Psoas muscle (tissue), 8 donors: ENCODE results near the gene RAPGEF4. TPM values are rescaled to one million over a fixed set of nuclear protein-coding genes. Genes with fewer than 3 reads are reported as not detected.

Experiments
- ATAC-seq, 4 donors: fragments of 200-7000 bp; cut with Tn5 transposase; one replicate each; pipeline ENCODE4 v1.9.1; 2020; ENCODE audit warnings: moderate library complexity in 3 of 4, mild to moderate bottlenecking in 2 of 4
- DNase-seq, 2 donors: peaks; one replicate each; pipeline ENCODE4 v3.0.0-alpha.2; 2020
- H3K27ac ChIP-seq: fragments of 200-600 bp; one replicate; pipeline ENCODE4 v1.8.0; 2022
- H3K27me3 ChIP-seq, 3 donors: fragments of 200-600 bp in 1 of 3; one replicate each; pipeline versions ENCODE4 v1.6.1 to v1.8.0; 2013 to 2022; ENCODE audit warnings: low read length in 2 of 3, mild to moderate bottlenecking in 2 of 3, moderate library complexity in 1 of 3; ENCODE audit not compliant: insufficient read depth in 3 of 3
- H3K36me3 ChIP-seq, 2 donors: fragments of 200-600 bp in 1 of 2; one replicate each; pipeline versions ENCODE4 v1.6.1 to v1.8.0; 2013 to 2022; ENCODE audit warnings: low read depth in 1 of 2, mild to moderate bottlenecking in 1 of 2, moderate library complexity in 1 of 2; ENCODE audit not compliant: insufficient read depth in 1 of 2
- H3K4me1 ChIP-seq: fragments of 200-600 bp; one replicate; pipeline ENCODE4 v1.8.0; 2022
- H3K4me3 ChIP-seq: fragments of 200-600 bp; one replicate; pipeline ENCODE4 v1.8.0; 2022; ENCODE audit warnings: mild to moderate bottlenecking
- H3K9me3 ChIP-seq: fragments of 200-600 bp; one replicate; pipeline ENCODE4 v1.8.0; 2022
- WGBS, 3 donors: extraction: QIAGEN DNeasy Blood & Tissue Kit; methylation state at CpG; one replicate each; pipeline versions ENCODE4 v1.1.6 to v1.1.7; 2013; 5-methylcytosine and 5-hydroxymethylcytosine counted together
- intact Hi-C, 2 donors: fragments of 100-400 bp; cut with DNase I; formaldehyde crosslinking; loops; one replicate each; pipeline versions ENCODE4 v1.11.0 to v1.14.2; 2022
- polyA plus RNA-seq, 3 donors: library from polyadenylated mRNA; stranded (reverse); fragments of 200-250 nt; gene quantifications; one replicate each; pipeline ENCODE4 v1.2.3, GENCODE V29; 2013
- total RNA-seq, 4 donors: library from RNA; stranded (reverse); fragmentation: NEBNext Ultra II Directional in 2 of 4; extraction: Animal tissue kit (Norgen Biotek cat#: 25700) in 2 of 4; gene quantifications; one replicate each; pipeline versions ENCODE4 v1.2.1 to v1.2.4, GENCODE V29; 2021 to 2023
- TF ChIP-seq, protein P1 (sequence below): fragments of 200-600 bp; IDR thresholded peaks from one replicate; pipeline ENCODE4 v1.8.0; 2022; ENCODE audit warnings: antibody characterized with exemption
- donor health status: healthy with polysubstance abuse.
- donor health status: DM: no; HTN: no; CAD: no; lungs with moderate emphysema.
- donor health status: Bipolar disorder and iron deficiency.
- donor health status: healthy.
- donor health status: DM: yes; HTN: yes; CAD: no.
- donor health status: DM: no; HTN: no; CAD: no.
- donor health status: DM: no; HTN: no; CAD: no.
- donor health status: DM: yes; HTN: yes; CAD: no.

Gene RAPGEF4
- total and polyA plus RNA-seq, 7 donors: 0.61 to 2.0 (median 0.92) TPM

GRCh38 chr2:173079973-173080860 lies 344.6 kb downstream of the RAPGEF4 start:
- peak overlapping the region; percentile 47 for H3K27ac ChIP-seq
- intact Hi-C loops: loop anchor here (5.0 kb wide), 2 partner anchors 48 to 132 kb away; no protein-coding TSS in a partner anchor

DNA sequence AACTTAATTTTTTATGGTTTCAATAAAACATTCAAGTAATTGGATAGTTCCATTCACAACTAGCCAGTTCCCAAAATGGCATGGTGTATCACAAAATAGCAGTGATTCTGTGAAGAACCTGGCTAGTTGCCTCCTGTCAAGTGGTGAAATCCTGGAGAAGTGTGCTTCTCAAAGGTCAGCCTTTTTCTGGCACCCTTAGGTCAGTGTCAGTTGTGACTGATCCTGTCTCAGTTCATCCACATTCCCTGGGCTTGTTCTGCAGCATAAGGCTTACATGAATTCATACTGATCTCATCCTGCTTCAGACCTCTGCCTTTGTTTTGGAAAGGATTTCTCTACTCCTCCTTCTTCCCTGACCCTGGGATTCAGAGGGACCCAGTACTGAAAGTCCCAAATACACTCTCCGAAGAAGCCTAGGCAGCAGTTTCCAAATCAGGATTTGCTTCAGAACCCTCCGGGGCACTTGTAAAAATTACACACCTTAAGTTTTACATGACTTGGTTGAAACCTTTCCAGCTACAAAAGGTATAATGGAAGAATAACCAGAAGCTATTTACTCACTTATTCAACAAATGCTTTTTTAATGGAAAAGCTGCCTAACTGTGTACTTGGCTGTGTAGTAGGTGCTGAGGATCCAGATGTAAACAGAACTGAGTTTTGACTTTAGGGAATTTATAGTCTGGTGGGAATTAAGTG lies 351.0 kb downstream of the RAPGEF4 start:
- H3K4me1 ChIP-seq: peaks cover 79% of the 10 kb centered on the region
- ATAC-seq (peak; percentile 55 to 70 (median 61)), DNase-seq (no peak)
- TF ChIP-seq, protein P1, sequence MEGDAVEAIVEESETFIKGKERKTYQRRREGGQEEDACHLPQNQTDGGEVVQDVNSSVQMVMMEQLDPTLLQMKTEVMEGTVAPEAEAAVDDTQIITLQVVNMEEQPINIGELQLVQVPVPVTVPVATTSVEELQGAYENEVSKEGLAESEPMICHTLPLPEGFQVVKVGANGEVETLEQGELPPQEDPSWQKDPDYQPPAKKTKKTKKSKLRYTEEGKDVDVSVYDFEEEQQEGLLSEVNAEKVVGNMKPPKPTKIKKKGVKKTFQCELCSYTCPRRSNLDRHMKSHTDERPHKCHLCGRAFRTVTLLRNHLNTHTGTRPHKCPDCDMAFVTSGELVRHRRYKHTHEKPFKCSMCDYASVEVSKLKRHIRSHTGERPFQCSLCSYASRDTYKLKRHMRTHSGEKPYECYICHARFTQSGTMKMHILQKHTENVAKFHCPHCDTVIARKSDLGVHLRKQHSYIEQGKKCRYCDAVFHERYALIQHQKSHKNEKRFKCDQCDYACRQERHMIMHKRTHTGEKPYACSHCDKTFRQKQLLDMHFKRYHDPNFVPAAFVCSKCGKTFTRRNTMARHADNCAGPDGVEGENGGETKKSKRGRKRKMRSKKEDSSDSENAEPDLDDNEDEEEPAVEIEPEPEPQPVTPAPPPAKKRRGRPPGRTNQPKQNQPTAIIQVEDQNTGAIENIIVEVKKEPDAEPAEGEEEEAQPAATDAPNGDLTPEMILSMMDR: no peak
- intact Hi-C loops: no loop called here
- no peaks in the 10 kb centered on the region for H3K27me3 ChIP-seq
- no peaks in the 10 kb centered on the region for H3K9me3 ChIP-seq
- 24 to 30% (median 27%) methylated on average over 2 of the region's 2 CpGs for WGBS, 3 donors
- H3K36me3 ChIP-seq: peaks cover 1 to 12% of the 10 kb centered on the region in 2 donors
- peak overlapping the region; percentile 20 for H3K4me3 ChIP-seq
- H3K27ac ChIP-seq: peak overlapping the region; percentile 88

More at GRCh38 chr2:173079973-173080860, 344.6 kb downstream of the RAPGEF4 start:
- Histone ChIP-seq H3K9me3 (no peaks in the 10 kb centered on the region), H3K4me1 (peaks cover 53% of the 10 kb centered on the region), H3K4me3 (peak overlapping the region; percentile 89), H3K27me3 (no peaks in the 10 kb centered on the region), H3K36me3 (peaks cover 3% of the 10 kb centered on the region in 2 donors)
- 89 to 93% (median 91%) methylated on average over 6 of the region's 6 CpGs for WGBS, 3 donors
- no peak for DNase-seq
- TF ChIP-seq, protein P1: no peak
- ATAC-seq: no peak

DNA sequence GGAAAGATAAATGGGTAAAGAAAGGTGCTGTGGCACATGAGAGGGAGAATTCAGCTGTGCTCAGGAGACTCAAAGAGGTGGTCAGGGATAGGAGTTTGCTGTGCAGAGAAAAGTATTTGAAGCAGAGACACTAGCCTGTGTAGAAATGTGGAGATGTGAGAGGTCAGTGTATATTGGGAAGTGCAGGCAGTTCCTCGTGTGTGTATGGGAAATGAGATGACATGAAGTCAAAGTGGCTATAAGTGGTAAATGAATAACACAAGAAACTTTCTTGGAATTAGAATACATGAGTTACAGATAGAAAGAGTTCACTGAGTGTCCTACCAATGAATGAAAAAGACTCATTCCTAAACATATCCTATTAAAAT lies 351.6 kb downstream of the RAPGEF4 start:
- peak; percentile 35 to 62 (median 56) for ATAC-seq
- DNase-seq: no peak
- H3K27me3 ChIP-seq: no peaks in the 10 kb centered on the region
- WGBS, 3 donors: 19 to 22% (median 22%) methylated on average over 1 of the region's 1 CpG
- TF ChIP-seq, protein P1: no peak
- peak overlapping the region; percentile 20 for H3K4me3 ChIP-seq
- H3K27ac ChIP-seq: peak overlapping the region; percentile 88
- intact Hi-C loops: no loop called here
- no peaks in the 10 kb centered on the region for H3K9me3 ChIP-seq
- peaks cover 0 to 18% of the 10 kb centered on the region in 2 donors for H3K36me3 ChIP-seq
- peaks cover 79% of the 10 kb centered on the region for H3K4me1 ChIP-seq

GRCh38 chr2:173087793-173088496 lies 352.3 kb downstream of the RAPGEF4 start:
- ATAC-seq: no peak
- DNase-seq: no peak
- TF ChIP-seq, protein P1: no peak
- H3K27ac ChIP-seq: peak overlapping the region; percentile 88
- H3K4me3 ChIP-seq: no peak overlapping the region
- 64 to 76% (median 72%) methylated on average over 4 of the region's 4 CpGs for WGBS, 3 donors
- peaks cover 0 to 25% of the 10 kb centered on the region in 2 donors for H3K36me3 ChIP-seq
- no peaks in the 10 kb centered on the region for H3K27me3 ChIP-seq
- peaks cover 72% of the 10 kb centered on the region for H3K4me1 ChIP-seq
- H3K9me3 ChIP-seq: no peaks in the 10 kb centered on the region
- intact Hi-C loops: no loop called here
